Right ventricle myocardium superior (tissue), 1 donor: ENCODE results near the gene B3GNT7. TPM values are rescaled to one million over a fixed set of nuclear protein-coding genes. Genes with fewer than 3 reads are reported as not detected.
"Not testable (repeated sequence)": the region's sequence is repeated elsewhere in the genome, so short reads cannot be mapped to it uniquely, and the experiment has no call there.

Experiments used
- ATAC-seq: fragments of 200-7000 bp; cut with Tn5 transposase; one replicate; pipeline ENCODE4 v1.9.1; 2020; ENCODE audit warnings: mild to moderate bottlenecking; ENCODE audit not compliant: poor library complexity
- DNase-seq: peaks from one replicate; pipeline ENCODE4 v3.0.0-alpha.2; 2020
- intact Hi-C: fragments of 100-400 bp; cut with DNase I; formaldehyde crosslinking; loops from one replicate; pipeline ENCODE4 v1.11.2; 2022
- long read RNA-seq: library from polyadenylated mRNA; unstranded; transcript quantifications from one replicate; pipeline ENCODE4 v2.0.0, GENCODE V29; 2021
- total RNA-seq: library from RNA; stranded (reverse); fragmentation: NEBNext Ultra II Directional; extraction: Animal tissue kit (Norgen Biotek cat#: 25700); gene quantifications from one replicate; pipeline ENCODE4 v1.2.1, GENCODE V29; 2021
- donor health status: DM: no; HTN: yes; CAD: no; lungs with severe emphysema.

B3GNT7 gene
- 7.7 TPM for total RNA-seq
- long read RNA-seq, transcript B3GNT7-201 (2 exons, 3,706 nt), result major isoform, 5 of 9 reads
- long read RNA-seq, partial matches to known transcripts, result 0 of 9 reads
- long read RNA-seq, other reads (novel, unspliced or antisense), result 4 of 9 reads

DNA sequence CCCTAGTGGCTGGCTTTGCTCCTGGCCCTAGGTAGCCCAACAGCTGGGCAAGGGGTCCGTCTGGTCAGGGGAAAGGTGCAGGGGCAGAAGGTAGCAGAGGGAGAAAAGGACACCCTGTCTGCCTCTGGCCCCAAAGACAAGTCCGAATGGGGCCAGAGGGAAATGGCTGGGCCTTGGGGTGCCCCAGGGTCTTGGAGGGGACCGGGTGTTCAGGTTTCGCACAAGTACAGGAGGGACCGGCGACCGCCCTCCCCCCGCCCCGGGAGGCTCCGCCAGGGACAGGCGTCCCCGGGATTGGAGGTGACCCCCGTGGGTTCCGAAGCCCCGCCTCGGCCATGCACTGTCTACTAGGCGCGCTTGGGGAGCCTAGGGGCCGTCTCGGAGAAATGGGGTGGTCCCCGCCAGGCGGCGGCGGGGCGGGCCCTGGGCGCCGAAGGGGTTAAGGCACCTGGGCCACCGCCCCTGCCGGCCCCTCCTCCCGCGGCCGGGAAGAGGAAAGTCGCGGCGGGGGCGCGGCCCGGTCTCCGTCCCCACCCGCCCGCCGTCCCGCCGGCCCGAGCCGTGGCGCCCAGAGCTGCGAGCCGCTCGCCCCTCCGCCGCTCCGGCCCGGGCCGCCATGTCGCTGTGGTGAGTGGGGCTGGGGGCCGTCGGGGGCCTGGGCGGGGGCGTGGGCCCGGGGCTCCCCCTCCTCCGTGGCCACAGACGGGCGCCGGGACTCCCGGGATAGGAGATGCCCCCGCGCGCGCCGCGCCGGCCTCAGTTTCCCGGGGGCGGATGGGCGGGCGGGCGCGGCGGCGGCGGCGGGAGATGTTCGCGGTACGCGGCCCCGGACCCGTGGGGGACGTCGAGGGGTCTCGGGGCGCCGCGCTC is at the start of gene B3GNT7:
Gene B3GNT7, plus strand, starts transcription at position 523 of the 870 bp plus-strand sequence. Its CDS starts 94 bp downstream, at position 617.
- peak; percentile 47 for DNase-seq
- intact Hi-C loops, result loop anchor here (5.0 kb wide), 1 partner anchor 98 kb away; no protein-coding TSS in a partner anchor
- ATAC-seq, result peak; percentile 21

DNA sequence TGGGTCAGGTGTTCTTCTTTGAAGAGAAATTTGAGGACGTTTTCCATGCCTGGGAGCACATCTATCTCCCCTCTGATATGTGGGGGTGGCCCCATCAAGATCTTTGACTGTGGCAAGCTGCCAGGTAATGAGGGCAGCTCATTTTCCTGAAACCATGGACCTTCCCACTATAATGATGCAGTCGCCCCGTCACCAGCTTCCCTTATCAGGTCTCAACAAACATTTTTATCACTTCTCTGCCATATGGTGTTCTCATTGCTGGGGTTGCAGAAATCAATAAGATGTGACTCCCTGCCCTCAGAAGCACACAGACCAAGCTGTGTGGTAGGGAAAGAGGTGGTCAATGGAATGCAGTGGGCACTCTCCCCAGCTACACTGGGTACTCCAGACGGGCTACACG is 48.4 kb upstream of the B3GNT7 start:
- DNase-seq (no peak), ATAC-seq (no peak)
- intact Hi-C loops, result no loop called here

DNA sequence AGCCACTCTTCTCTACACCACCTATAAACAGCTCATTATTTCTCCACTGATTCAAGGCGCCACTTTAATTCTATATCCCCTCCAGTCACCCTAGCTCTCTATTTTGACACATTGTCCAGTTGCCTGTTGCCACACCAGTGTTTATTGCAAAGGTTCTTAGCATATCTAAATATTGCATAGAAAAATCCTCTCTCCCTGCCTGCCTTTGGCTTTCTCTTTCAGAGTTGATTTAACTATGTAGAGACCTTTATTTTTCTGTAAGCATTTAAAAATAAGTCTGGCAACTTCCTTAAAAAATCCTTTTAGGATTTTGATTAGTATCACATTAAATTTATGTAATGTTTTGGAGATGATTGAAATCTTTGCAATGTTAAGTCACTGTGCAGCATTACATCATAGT is 47.9 kb upstream of the B3GNT7 start:
- intact Hi-C loops, result no loop called here
- no peak for ATAC-seq
- no peak for DNase-seq

- ATAC-seq (no peak), DNase-seq (no peak)
- intact Hi-C loops, result no loop called here
Observed at GRCh38 chr2:231348173-231348572, 47.3 kb upstream of the B3GNT7 start.

- peak; percentile 71 for ATAC-seq
- DNase-seq, result no peak
- intact Hi-C loops, result no loop called here
Observed at GRCh38 chr2:231348704-231349373, 46.7 kb upstream of the B3GNT7 start.

DNA sequence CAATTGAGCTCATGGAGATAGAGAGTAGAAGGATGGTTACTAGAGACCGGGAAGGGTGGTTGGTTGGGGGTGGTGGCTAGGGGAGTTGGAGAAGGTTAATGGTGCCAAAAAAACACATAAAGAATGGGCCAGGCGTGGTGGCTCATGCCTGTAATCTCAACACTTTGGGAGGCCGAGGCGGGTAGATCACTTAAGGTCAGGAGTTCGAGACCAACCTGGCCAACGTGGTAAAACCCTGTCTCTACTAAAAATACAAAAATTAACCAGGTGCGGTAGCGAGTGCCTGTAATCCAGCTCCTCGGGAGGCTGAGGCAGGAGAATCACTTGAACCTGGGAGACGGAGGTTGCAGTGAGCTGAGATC is 46.2 kb upstream of the B3GNT7 start:
- peak; percentile 29 for ATAC-seq
- intact Hi-C loops, DNase-seq: not testable (repeated sequence)

- no peak for ATAC-seq
- DNase-seq, result no peak
- intact Hi-C loops, result no loop called here
Observed at GRCh38 chr2:231351648-231352047, 43.9 kb upstream of the B3GNT7 start.

GRCh38 chr2:231353469-231353868 is 42.0 kb upstream of the B3GNT7 start:
- intact Hi-C loops, result no loop called here
- DNase-seq, result no peak
- ATAC-seq, result no peak

- DNase-seq (no peak), ATAC-seq (peak; percentile 46)
- intact Hi-C loops, result no loop called here
Observed at GRCh38 chr2:231355508-231356465, 39.7 kb upstream of the B3GNT7 start.

DNA sequence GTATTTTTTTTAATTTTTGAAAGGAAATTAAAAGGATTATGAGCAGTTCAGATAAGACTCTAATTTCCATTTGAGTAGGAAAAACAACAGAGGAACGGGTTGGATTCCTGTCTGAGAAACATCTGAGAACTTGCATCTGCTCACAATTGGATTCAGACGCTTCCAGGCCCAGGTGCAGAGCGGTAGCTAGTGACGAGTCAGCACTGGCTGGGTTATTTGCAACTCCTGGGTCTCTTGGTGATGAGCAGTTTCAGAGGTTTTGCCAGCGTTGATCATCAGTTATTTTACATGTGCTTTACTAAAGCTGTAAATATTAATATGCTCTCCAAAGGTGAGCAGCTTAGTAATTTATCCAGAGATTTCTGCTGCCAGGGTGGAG is 39.1 kb upstream of the B3GNT7 start:
- DNase-seq (no peak), ATAC-seq (no peak)
- intact Hi-C loops, result no loop called here

DNA sequence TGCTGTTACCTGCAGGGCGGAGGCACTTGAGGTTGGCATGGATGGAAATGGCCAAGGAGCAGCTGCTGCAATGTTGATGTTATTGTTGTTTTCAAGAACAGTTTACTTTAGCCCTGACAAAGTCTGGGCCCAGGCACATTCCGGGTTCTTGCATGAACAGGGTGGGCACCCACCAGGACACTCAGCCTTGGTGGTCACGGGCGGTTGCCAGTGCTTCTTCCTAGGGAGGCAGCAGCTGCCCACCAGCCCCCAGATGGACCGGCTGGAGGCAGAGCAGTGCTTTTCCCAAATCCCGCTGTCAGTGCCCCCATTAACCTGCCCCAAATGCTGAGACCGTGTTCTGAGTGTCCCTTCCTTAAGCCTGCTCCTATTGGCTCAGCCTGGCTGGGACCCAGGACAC is 38.5 kb upstream of the B3GNT7 start:
- DNase-seq, result no peak
- no peak for ATAC-seq
- intact Hi-C loops, result no loop called here

GRCh38 chr2:231357931-231358330 is 37.6 kb upstream of the B3GNT7 start:
- no peak for ATAC-seq
- no peak for DNase-seq
- intact Hi-C loops, result no loop called here

DNA sequence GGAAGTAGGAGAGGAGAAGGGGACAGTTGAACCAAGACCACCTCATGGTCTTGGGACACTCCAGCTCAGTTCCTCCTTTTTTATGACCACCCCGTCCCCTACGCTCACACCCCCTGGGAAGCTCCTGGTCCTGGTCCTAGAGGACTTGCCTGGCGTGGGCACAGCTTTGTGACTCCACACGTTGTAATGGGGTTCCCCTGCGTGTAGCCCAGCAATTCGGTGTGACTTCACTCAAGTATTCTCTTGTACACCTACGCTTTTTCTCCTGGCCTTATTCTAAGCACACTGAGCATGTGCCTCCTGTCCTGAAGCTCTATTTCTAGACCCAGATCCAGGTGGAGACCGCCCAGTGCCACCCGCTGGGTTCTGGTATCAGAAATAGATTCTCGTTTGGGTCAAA is 36.1 kb upstream of the B3GNT7 start:
- no peak for DNase-seq
- no peak for ATAC-seq
- intact Hi-C loops, result no loop called here

DNA sequence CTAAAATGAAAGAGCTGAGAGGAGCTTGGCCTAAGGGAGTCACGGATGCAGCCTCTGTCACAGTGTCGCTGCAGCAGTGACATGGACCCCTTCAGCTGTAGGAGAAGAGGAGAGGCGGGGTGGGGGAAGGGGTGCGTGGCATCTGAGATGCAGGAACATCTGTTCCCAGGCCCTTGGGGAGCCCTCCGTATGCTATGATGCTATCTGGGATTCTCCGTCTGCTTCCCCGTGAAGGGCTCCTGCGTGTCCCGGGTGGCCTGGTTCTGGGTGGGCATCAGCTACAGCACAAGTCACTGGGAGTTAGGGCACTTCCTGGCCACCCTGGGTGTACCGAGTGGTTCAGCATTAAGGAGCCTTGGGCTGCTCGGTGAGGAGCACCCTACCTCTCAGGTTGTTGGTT is 35.6 kb upstream of the B3GNT7 start:
- intact Hi-C loops, result no loop called here
- DNase-seq (no peak), ATAC-seq (no peak)

- peak; percentile 67 for DNase-seq
- peak; percentile 57 for ATAC-seq
- intact Hi-C loops, result no loop called here
Observed at GRCh38 chr2:231360401-231360800, 35.1 kb upstream of the B3GNT7 start.

GRCh38 chr2:231360881-231361371 is 34.6 kb upstream of the B3GNT7 start:
- ATAC-seq, result peak; percentile 26
- no peak for DNase-seq
- intact Hi-C loops, result no loop called here

DNA sequence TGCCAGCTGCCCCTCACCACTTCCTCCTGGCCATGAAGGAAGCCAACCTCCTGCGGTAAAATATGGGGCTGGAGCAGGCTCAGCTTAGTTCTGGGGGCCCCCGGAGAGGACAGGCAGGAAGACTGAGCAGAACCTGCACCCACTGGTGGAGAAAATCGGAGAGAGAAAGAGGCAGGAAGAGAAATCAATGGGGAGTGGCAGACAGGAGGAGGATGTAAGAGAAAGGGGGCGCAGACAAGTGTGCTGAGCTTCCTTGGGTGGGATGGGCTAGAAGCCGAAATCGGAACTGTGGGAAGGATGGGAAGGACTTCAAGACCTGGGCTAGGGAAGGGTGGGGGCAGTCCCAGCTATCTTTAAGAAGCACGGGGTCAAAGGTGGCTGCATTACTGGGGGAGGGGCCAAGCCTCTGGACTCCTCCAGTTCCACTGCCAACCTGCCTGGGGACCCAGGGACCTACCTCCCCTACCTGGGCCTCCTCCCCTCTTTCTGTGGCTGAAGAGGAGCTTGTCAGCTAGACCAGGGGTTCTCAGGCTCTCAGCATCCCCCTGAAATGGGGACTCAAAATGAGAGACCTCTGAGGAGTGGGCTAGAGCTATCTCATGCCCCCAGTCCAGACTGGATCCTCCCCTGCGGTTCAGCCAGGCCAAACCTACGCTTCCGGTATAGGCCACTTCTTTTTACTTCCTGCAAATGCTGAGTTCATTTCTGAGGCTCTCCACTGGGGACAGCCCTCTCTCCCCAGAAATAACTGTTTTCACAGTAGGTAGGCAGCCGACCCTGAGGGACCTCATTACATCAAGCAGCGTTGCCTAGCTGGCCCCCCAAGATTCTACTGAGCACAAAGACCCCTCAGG is 33.6 kb upstream of the B3GNT7 start:
- intact Hi-C loops, result no loop called here
- ATAC-seq (peak; percentile 40), DNase-seq (no peak)
